SK-N-SH (cell line): ENCODE data around the gene RGS7. TPM values are rescaled to one million over a fixed set of nuclear protein-coding genes. Genes with fewer than 3 reads are reported as not detected.

Experiments
- CTCF ChIA-PET: fragments of 300-600, 350-600 bp; formaldehyde crosslinking; extraction: SDS; loops from one replicate; lab custom pipeline; 2021; lab: Yijun Ruan, JAX
- POLR2A ChIA-PET: fragments of 350-600 bp; sonication (Branson Sonifier 250); formaldehyde crosslinking; extraction: SDS; loops from one replicate; lab custom pipeline; 2020; ENCODE audit warnings: antibody characterized with exemption, inconsistent platforms; lab: Yijun Ruan, JAX
- DNase-seq: peaks from one replicate; pipeline ENCODE4 v3.0.0; 2012
- H2AFZ ChIP-seq: fragments of 200-600 bp; sonication (generic); 2 replicates; pipeline ENCODE4 v1.8.1; 2016; ENCODE audit warnings: antibody characterized with exemption, mild to moderate bottlenecking, low read depth
- H3F3A ChIP-seq: fragments of 200-600 bp; sonication (generic); replicated peaks from 2 replicates; pipeline ENCODE3; 2016; ENCODE audit warnings: antibody characterized with exemption, mild to moderate bottlenecking; ENCODE audit not compliant: insufficient read depth
- H3K27ac ChIP-seq, 2 experiments: fragments of 200-500 bp in 1 of 2; fragments of 200-600 bp in 1 of 2; sonication (Bioruptor generic) in 1 of 2; sonication (generic), shearing (Covaris generic) in 1 of 2; 2 replicates each; pipeline versions ENCODE4 v1.5.1 to v1.6.1; 2014 to 2016; ENCODE audit warnings: low read depth in 2 of 2, inconsistent platforms in 1 of 2, low read length in 1 of 2, mild to moderate bottlenecking in 1 of 2, mixed read lengths in 1 of 2
- H3K27me3 ChIP-seq: fragments of 200-600 bp; sonication (generic), shearing (Covaris generic); 2 replicates; pipeline ENCODE4 v1.6.1; 2016; ENCODE audit warnings: mixed run types; ENCODE audit not compliant: insufficient read depth
- H3K36me3 ChIP-seq, 2 experiments: fragments of 200-500 bp in 1 of 2; fragments of 200-600 bp in 1 of 2; sonication (Bioruptor generic) in 1 of 2; sonication (generic) in 1 of 2; replicated peaks in 1 of 2; 2 replicates each; pipeline versions ENCODE3 to v1.5.1; 2014 to 2016; ENCODE audit warnings: low read length in 1 of 2, mild to moderate bottlenecking in 1 of 2; ENCODE audit not compliant: insufficient read depth in 2 of 2, control insufficient read depth in 1 of 2
- H3K4me1 ChIP-seq, 2 experiments: fragments of 200-500 bp in 1 of 2; fragments of 200-600 bp in 1 of 2; sonication (Bioruptor generic) in 1 of 2; sonication (generic), shearing (Covaris generic) in 1 of 2; 2 replicates each; pipeline versions ENCODE4 v1.5.1 to v1.6.1; 2014 to 2016; ENCODE audit warnings: low read depth in 1 of 2, low read length in 1 of 2, mixed run types in 1 of 2; ENCODE audit not compliant: insufficient read depth in 2 of 2, control insufficient read depth in 1 of 2
- H3K4me2 ChIP-seq: fragments of 200-600 bp; sonication (generic), shearing (Covaris generic); 2 replicates; pipeline ENCODE4 v1.6.1; 2017; ENCODE audit warnings: mixed run types
- H3K4me3 ChIP-seq, 2 experiments: fragments of 200-500 bp in 1 of 2; fragments of 200-600 bp in 1 of 2; sonication (Bioruptor generic) in 1 of 2; sonication (generic), shearing (Covaris generic) in 1 of 2; 2 replicates each; pipeline versions ENCODE4 v1.5.1 to v1.8.1; 2014 to 2016; ENCODE audit warnings: low read depth in 2 of 2, inconsistent platforms in 1 of 2, low read length in 1 of 2, mild to moderate bottlenecking in 1 of 2, mixed read lengths in 1 of 2, moderate library complexity in 1 of 2
- H3K79me2 ChIP-seq: fragments of 200-600 bp; sonication (generic); 2 replicates; pipeline ENCODE4 v1.8.1; 2017; ENCODE audit warnings: mild to moderate bottlenecking; ENCODE audit not compliant: insufficient read depth
- H3K9ac ChIP-seq: fragments of 200-600 bp; sonication (generic); 2 replicates; pipeline ENCODE4 v1.6.1; 2017; ENCODE audit warnings: mixed run types
- H3K9me2 ChIP-seq: fragments of 200-600 bp; sonication (generic); 2 replicates; pipeline ENCODE4 v1.6.1; 2017; ENCODE audit warnings: mixed run types
- H3K9me3 ChIP-seq: fragments of 200-600 bp; sonication (generic); 2 replicates; pipeline ENCODE4 v1.6.1; 2017; ENCODE audit warnings: mixed run types, mild to moderate bottlenecking, moderate library complexity
- H4K20me1 ChIP-seq: fragments of 200-600 bp; sonication (generic); 2 replicates; pipeline ENCODE4 v1.6.1; 2017; ENCODE audit warnings: mild to moderate bottlenecking, mixed run types; ENCODE audit not compliant: insufficient read depth
- EP300 ChIP-seq, 2 experiments: IDR thresholded peaks; 2 replicates each; pipeline versions ENCODE4 v1.4.0 to v1.6.1; 2012; ENCODE audit warnings: borderline replicate concordance in 1 of 2, low read depth in 1 of 2, low read length in 1 of 2
- FOSL2 ChIP-seq: IDR thresholded peaks from 2 replicates; pipeline ENCODE4 v1.4.0; 2012; ENCODE audit warnings: low read depth, mild to moderate bottlenecking, moderate library complexity, borderline replicate concordance
- FOXJ3 ChIP-seq: sonication (generic); formaldehyde crosslinking; IDR thresholded peaks from 2 replicates; pipeline ENCODE4 v1.5.1; 2020; ENCODE audit warnings: mild to moderate bottlenecking, missing genetic modification reagents
- MEF2A ChIP-seq: IDR thresholded peaks from 2 replicates; pipeline ENCODE4 v1.4.0; 2012; ENCODE audit warnings: low read depth, borderline replicate concordance
- MXI1 ChIP-seq: IDR thresholded peaks from 2 replicates; pipeline ENCODE4 v1.6.1; 2012; ENCODE audit warnings: mild to moderate bottlenecking, low read depth, low read length, improper control_type of control experiment
- NFIC ChIP-seq: IDR thresholded peaks from 2 replicates; pipeline ENCODE4 v1.4.0; 2012; ENCODE audit warnings: borderline replicate concordance
- POLR2AphosphoS5 ChIP-seq: IDR thresholded peaks from 2 replicates; pipeline ENCODE4 v1.6.1; 2012; ENCODE audit warnings: low read depth, low read length
- RCOR1 ChIP-seq: fragments of 150-350 bp; IDR thresholded peaks from 2 replicates; pipeline ENCODE4 v1.6.1; 2017; ENCODE audit warnings: antibody characterized with exemption, low read length
- RXRA ChIP-seq: IDR thresholded peaks from 2 replicates; pipeline ENCODE4 v1.4.0; 2012; ENCODE audit warnings: low read depth, mild to moderate bottlenecking, borderline replicate concordance
- TAF1 ChIP-seq: IDR thresholded peaks from 2 replicates; pipeline ENCODE4 v1.6.1; 2012; ENCODE audit warnings: low read depth, mild to moderate bottlenecking, low read length, moderate library complexity, borderline replicate concordance
- TEAD4 ChIP-seq: IDR thresholded peaks from 2 replicates; pipeline ENCODE4 v1.4.0; 2012; ENCODE audit warnings: mild to moderate bottlenecking, borderline replicate concordance; ENCODE audit not compliant: insufficient read depth
- USF2 ChIP-seq: fragments of 150-350 bp; IDR thresholded peaks from 2 replicates; pipeline ENCODE4 v1.6.1; 2017; ENCODE audit warnings: antibody characterized with exemption, low read length, low read depth, borderline replicate concordance
- YY1 ChIP-seq: IDR thresholded peaks from 2 replicates; pipeline ENCODE4 v1.4.0; 2012; ENCODE audit warnings: low read depth, mild to moderate bottlenecking
- WGBS: methylation state at CpG from one replicate; pipeline ENCODE4 v1.1.6; 2017; ENCODE audit warnings: low lambda C conversion rate; 5-methylcytosine and 5-hydroxymethylcytosine counted together
- polyA plus RNA-seq, 3 experiments: library from polyadenylated mRNA; depleted of rRNA; stranded (reverse); fragments of >200 nt; gene quantifications; 2 replicates each; pipeline ENCODE4 v1.2.3, GENCODE V29; 2012
- TF ChIP-seq, protein P1 (sequence below): IDR thresholded peaks from 2 replicates; pipeline ENCODE4; 2012
- TF ChIP-seq, protein P2 (sequence below): IDR thresholded peaks from 2 replicates; pipeline ENCODE4 v1.4.0; 2012; ENCODE audit warnings: low read depth, borderline replicate concordance
- TF ChIP-seq, protein P3 (sequence below): fragments of 150-350 bp; IDR thresholded peaks from 2 replicates; pipeline ENCODE4 v1.6.1; 2016; ENCODE audit warnings: mild to moderate bottlenecking, low read depth, low read length
- TF ChIP-seq, protein P4 (sequence below): IDR thresholded peaks from 2 replicates; pipeline ENCODE4 v1.4.0; 2012; ENCODE audit warnings: low read depth

RGS7 gene
- polyA plus RNA-seq, 1 of the 3 experiments (the other 2 are of a cell fraction): 0.36 TPM

DNA sequence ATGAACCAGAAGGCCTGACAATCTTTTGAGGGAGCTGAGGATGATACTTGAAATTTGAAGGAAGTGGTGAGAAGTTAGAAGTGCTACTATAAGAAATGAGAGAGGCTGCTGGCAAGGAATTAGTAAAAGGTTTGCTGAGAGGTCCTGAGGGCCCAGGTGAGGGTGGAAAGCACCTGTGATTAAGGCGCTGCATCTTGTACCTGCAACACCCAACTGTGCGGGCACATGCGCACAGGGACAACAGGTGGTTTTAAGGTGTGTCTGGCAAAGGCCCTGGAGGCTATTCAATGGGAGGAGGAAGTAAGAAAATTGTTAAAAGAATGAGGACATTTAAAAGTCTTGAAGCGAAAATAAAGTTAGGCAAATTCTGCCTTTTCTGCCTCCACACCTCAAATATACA, 349.3 kb downstream of the RGS7 start:
- Histone ChIP-seq H4K20me1 (no peaks in the 10 kb centered on the region), H2AFZ (no peak overlapping the region), H3K9me2 (no peaks in the 10 kb centered on the region), H3K4me1 (peaks cover 0 to 2% of the 10 kb centered on the region in 2 experiments; a peak in 1 of 4 replicates), H3F3A (no peaks in the 10 kb centered on the region), H3K36me3 (no peaks in the 10 kb centered on the region), H3K27me3 (no peaks in the 10 kb centered on the region), H3K4me2 (no peak overlapping the region), H3K79me2 (no peaks in the 10 kb centered on the region), H3K4me3 (no peak overlapping the region), H3K9me3 (no peaks in the 10 kb centered on the region), H3K9ac (no peak overlapping the region), H3K27ac (no peak overlapping the region)
- TF ChIP-seq MEF2A: no peak
- no peak for TF ChIP-seq MXI1
- no peak for TF ChIP-seq NFIC
- TF ChIP-seq YY1: no peak
- TF ChIP-seq EP300 (IDR thresholded peaks at IDR 0.05; ENCODE audit: borderline replicate concordance in 1 of 2, low read depth in 1 of 2, low read length in 1 of 2): no peak
- TF ChIP-seq, protein P1, sequence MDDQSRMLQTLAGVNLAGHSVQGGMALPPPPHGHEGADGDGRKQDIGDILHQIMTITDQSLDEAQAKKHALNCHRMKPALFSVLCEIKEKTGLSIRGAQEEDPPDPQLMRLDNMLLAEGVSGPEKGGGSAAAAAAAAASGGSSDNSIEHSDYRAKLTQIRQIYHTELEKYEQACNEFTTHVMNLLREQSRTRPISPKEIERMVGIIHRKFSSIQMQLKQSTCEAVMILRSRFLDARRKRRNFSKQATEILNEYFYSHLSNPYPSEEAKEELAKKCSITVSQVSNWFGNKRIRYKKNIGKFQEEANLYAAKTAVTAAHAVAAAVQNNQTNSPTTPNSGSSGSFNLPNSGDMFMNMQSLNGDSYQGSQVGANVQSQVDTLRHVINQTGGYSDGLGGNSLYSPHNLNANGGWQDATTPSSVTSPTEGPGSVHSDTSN: no peak
- TF ChIP-seq TAF1: no peak
- TF ChIP-seq RCOR1: no peak
- no peak for TF ChIP-seq POLR2AphosphoS5
- TF ChIP-seq TEAD4: no peak
- TF ChIP-seq FOXJ3: no peak
- TF ChIP-seq RXRA: no peak
- TF ChIP-seq, protein P2, sequence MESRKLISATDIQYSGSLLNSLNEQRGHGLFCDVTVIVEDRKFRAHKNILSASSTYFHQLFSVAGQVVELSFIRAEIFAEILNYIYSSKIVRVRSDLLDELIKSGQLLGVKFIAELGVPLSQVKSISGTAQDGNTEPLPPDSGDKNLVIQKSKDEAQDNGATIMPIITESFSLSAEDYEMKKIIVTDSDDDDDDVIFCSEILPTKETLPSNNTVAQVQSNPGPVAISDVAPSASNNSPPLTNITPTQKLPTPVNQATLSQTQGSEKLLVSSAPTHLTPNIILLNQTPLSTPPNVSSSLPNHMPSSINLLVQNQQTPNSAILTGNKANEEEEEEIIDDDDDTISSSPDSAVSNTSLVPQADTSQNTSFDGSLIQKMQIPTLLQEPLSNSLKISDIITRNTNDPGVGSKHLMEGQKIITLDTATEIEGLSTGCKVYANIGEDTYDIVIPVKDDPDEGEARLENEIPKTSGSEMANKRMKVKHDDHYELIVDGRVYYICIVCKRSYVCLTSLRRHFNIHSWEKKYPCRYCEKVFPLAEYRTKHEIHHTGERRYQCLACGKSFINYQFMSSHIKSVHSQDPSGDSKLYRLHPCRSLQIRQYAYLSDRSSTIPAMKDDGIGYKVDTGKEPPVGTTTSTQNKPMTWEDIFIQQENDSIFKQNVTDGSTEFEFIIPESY: no peak
- TF ChIP-seq USF2: no peak
- TF ChIP-seq, protein P3, sequence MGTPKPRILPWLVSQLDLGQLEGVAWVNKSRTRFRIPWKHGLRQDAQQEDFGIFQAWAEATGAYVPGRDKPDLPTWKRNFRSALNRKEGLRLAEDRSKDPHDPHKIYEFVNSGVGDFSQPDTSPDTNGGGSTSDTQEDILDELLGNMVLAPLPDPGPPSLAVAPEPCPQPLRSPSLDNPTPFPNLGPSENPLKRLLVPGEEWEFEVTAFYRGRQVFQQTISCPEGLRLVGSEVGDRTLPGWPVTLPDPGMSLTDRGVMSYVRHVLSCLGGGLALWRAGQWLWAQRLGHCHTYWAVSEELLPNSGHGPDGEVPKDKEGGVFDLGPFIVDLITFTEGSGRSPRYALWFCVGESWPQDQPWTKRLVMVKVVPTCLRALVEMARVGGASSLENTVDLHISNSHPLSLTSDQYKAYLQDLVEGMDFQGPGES: no peak
- TF ChIP-seq, protein P4, sequence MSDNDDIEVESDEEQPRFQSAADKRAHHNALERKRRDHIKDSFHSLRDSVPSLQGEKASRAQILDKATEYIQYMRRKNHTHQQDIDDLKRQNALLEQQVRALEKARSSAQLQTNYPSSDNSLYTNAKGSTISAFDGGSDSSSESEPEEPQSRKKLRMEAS: no peak
- no peak for TF ChIP-seq FOSL2
- WGBS: 66% methylated on average over 4 of the region's 4 CpGs
- no peak for DNase-seq
- POLR2A ChIA-PET: no interaction called here
- CTCF ChIA-PET: no interaction called here
